Keratinocyte (primary cell): ENCODE measurements around the gene HDAC9.

ENCODE experiments used
- CTCF ChIP-seq, 3 experiments: IDR thresholded peaks in 1 of 3; conservative IDR thresholded peaks in 1 of 3; optimal IDR thresholded peaks in 1 of 3; 2 replicates in 2 of 3; 3 replicates in 1 of 3; pipeline versions ENCODE3 to v1.5.1; 2011; ENCODE audit warnings: low read length in 3 of 3, mild to moderate bottlenecking in 3 of 3, moderate library complexity in 2 of 3, control low read depth in 1 of 3, inconsistent platforms in 1 of 3; ENCODE audit not compliant: insufficient read depth in 2 of 3; ENCODE audit errors: extremely low read depth in 1 of 3
- EZH2 ChIP-seq: IDR thresholded peaks from one replicate; pipeline ENCODE4 v1.6.1; 2012; ENCODE audit warnings: inconsistent platforms, mild to moderate bottlenecking, low read length, moderate library complexity

GRCh38 chr7:18579698-18580097, 84.1 kb downstream of the HDAC9 start:
- TF ChIP-seq CTCF (optimal IDR thresholded peaks at IDR 0.05 in 1 of 3, IDR thresholded peaks at IDR 0.05 in 1 of 3, conservative IDR thresholded peaks at IDR 0.05 in 1 of 3; ENCODE audit: extremely low read depth in 1 of 3, insufficient read depth in 2 of 3, low read length in 3 of 3) (no peak), EZH2 (no peak)
